DOHH2 (cell line): ENCODE results near the gene PGS1.

Experiments
- CTCF ChIP-seq: fragments of 200-600 bp; sonication (generic); IDR thresholded peaks from one replicate; pipeline ENCODE4 v1.5.1; 2014; ENCODE audit warnings: antibody characterized with exemption, mild to moderate bottlenecking, low read depth, low read length; ENCODE audit not compliant: poor library complexity, severe bottlenecking
- EZH2phosphoT487 ChIP-seq: fragments of 200-600 bp; sonication (generic); IDR thresholded peaks from 2 replicates; pipeline ENCODE4 v1.6.1; 2017; ENCODE audit warnings: borderline replicate concordance, mild to moderate bottlenecking, antibody characterized with exemption, low read length, moderate library complexity, mixed read lengths

GRCh38 chr17:78450696-78451345 is 72.4 kb downstream of the PGS1 start:
- TF ChIP-seq CTCF (no peak), EZH2phosphoT487 (no peak)
